OCI-LY1 (cell line): ENCODE results near the gene TAOK1.

Experiments used
- H2AFZ ChIP-seq: fragments of 200-600 bp; sonication (generic), shearing (Covaris generic); 2 replicates; pipeline ENCODE4 v1.6.0; 2014; ENCODE audit warnings: antibody characterized with exemption, mild to moderate bottlenecking, low read length
- H3F3A ChIP-seq: fragments of 200-600 bp; sonication (generic), shearing (Covaris generic); 2 replicates; pipeline ENCODE4 v1.6.0; 2014; ENCODE audit warnings: mild to moderate bottlenecking, antibody characterized with exemption, low read length, moderate library complexity; ENCODE audit not compliant: insufficient read depth
- H3K27ac ChIP-seq: fragments of 200-600 bp; sonication (generic); 2 replicates; pipeline ENCODE4 v1.5.1; 2014; ENCODE audit warnings: low read length, mixed run types, mild to moderate bottlenecking, low read depth; ENCODE audit not compliant: poor library complexity, severe bottlenecking
- H3K27me3 ChIP-seq: fragments of 200-600 bp; sonication (generic); 2 replicates; pipeline ENCODE4 v1.6.0; 2014; ENCODE audit warnings: antibody characterized with exemption, mild to moderate bottlenecking, low read length, moderate library complexity; ENCODE audit not compliant: insufficient read depth
- H3K36me3 ChIP-seq: fragments of 200-600 bp; sonication (generic); 2 replicates; pipeline ENCODE4 v1.6.1; 2014; ENCODE audit warnings: mild to moderate bottlenecking, antibody characterized with exemption, low read length, moderate library complexity, mixed read lengths; ENCODE audit not compliant: insufficient read depth
- H3K4me1 ChIP-seq: fragments of 200-600 bp; sonication (generic); 2 replicates; pipeline ENCODE4 v1.5.1; 2014; ENCODE audit warnings: mild to moderate bottlenecking, low read length, moderate library complexity; ENCODE audit not compliant: insufficient read depth, severe bottlenecking
- H3K4me2 ChIP-seq: fragments of 200-600 bp; sonication (generic), shearing (Covaris generic); 2 replicates; pipeline ENCODE4 v1.6.1; 2014; ENCODE audit warnings: low read length
- H3K4me3 ChIP-seq: fragments of 200-600 bp; sonication (generic); 2 replicates; pipeline ENCODE4 v1.5.1; 2014; ENCODE audit warnings: low read length, low read depth, mild to moderate bottlenecking, mixed read lengths; ENCODE audit not compliant: poor library complexity, severe bottlenecking
- H3K79me2 ChIP-seq: fragments of 200-600 bp; shearing (Covaris generic); 2 replicates; pipeline ENCODE4 v1.6.1; 2016; ENCODE audit warnings: mixed run types, low read length, mixed read lengths; ENCODE audit not compliant: insufficient read depth
- H3K9ac ChIP-seq: fragments of 200-600 bp; sonication (generic), shearing (Covaris generic); 2 replicates; pipeline ENCODE4 v1.6.1; 2014; ENCODE audit warnings: mild to moderate bottlenecking, low read length, mixed read lengths
- H3K9me2 ChIP-seq: fragments of 200-600 bp; sonication (generic), shearing (Covaris generic); 2 replicates; pipeline ENCODE4 v1.6.1; 2014; ENCODE audit warnings: low read depth, mild to moderate bottlenecking, low read length, mixed read lengths
- H3K9me3 ChIP-seq: fragments of 200-600 bp; shearing (Covaris generic); 2 replicates; pipeline ENCODE4 v1.6.1; 2014; ENCODE audit warnings: low read length, mixed read lengths
- H4K20me1 ChIP-seq: fragments of 200-600 bp; sonication (generic), shearing (Covaris generic); 2 replicates; pipeline ENCODE4 v1.6.0; 2016; ENCODE audit warnings: mild to moderate bottlenecking, low read length; ENCODE audit not compliant: insufficient read depth
- EZH2 ChIP-seq: fragments of 200-600 bp; sonication (generic), shearing (Covaris generic); IDR thresholded peaks from 2 replicates; pipeline ENCODE4 v1.8.0; 2017; ENCODE audit warnings: borderline replicate concordance, mixed run types, mild to moderate bottlenecking, antibody characterized with exemption, low read length, moderate library complexity, mixed read lengths
- TF ChIP-seq, protein P1 (sequence below): fragments of 200-600 bp; sonication (generic), shearing (Covaris generic); IDR thresholded peaks from 2 replicates; pipeline ENCODE4 v1.5.1; 2017; ENCODE audit warnings: mild to moderate bottlenecking, antibody characterized with exemption, low read length, moderate library complexity, mixed read lengths

TAOK1 gene

DNA sequence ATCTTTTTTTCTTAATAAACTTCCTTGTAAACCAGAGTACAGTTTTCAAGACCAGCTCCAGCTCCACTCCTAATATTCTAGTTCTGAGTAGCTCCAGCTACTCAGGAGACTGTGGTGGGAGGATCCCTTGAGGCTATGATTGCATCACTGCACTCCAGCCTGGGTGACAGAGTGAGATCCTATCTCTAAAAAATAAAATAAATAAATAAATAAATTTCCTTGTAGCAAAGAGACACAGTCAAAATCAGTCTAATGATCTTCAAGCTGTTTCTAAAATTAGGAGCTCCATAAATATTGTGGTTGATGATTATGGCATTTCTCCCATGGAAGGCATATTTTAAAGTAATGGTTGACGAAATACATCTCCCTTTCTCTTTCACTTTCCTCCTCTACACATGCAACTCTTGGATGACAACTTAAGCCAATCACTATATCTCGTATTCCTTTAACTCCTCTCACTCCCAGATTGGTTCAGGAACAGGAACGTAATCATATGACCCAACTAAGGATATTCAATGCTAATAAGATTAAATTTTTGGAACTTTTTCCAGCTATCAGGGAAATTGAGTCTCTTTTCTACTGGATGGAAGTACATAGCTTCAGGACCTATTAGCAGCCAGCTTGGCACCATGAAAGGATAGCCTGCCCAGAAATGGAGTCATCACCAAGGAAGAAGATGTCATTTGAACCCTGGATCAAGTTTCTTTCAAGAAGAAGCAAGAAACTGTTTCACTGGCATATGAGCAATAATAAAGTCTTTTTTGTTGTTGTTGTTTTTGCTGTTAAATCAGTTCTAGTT, 42.1 kb upstream of the TAOK1 start:
- Histone ChIP-seq H3K79me2 (no peaks in the 10 kb centered on the region), H3K4me2 (no peak overlapping the region), H3K9ac (no peak overlapping the region), H3F3A (no peaks in the 10 kb centered on the region), H3K27me3 (no peaks in the 10 kb centered on the region), H2AFZ (no peak overlapping the region), H3K4me3 (no peak overlapping the region), H3K27ac (no peak overlapping the region), H3K9me3 (no peaks in the 10 kb centered on the region), H3K9me2 (no peaks in the 10 kb centered on the region), H3K4me1 (no peaks in the 10 kb centered on the region), H4K20me1 (no peaks in the 10 kb centered on the region), H3K36me3 (no peaks in the 10 kb centered on the region)
- no peak for TF ChIP-seq EZH2
- TF ChIP-seq, protein P1, sequence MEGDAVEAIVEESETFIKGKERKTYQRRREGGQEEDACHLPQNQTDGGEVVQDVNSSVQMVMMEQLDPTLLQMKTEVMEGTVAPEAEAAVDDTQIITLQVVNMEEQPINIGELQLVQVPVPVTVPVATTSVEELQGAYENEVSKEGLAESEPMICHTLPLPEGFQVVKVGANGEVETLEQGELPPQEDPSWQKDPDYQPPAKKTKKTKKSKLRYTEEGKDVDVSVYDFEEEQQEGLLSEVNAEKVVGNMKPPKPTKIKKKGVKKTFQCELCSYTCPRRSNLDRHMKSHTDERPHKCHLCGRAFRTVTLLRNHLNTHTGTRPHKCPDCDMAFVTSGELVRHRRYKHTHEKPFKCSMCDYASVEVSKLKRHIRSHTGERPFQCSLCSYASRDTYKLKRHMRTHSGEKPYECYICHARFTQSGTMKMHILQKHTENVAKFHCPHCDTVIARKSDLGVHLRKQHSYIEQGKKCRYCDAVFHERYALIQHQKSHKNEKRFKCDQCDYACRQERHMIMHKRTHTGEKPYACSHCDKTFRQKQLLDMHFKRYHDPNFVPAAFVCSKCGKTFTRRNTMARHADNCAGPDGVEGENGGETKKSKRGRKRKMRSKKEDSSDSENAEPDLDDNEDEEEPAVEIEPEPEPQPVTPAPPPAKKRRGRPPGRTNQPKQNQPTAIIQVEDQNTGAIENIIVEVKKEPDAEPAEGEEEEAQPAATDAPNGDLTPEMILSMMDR = no peak

DNA sequence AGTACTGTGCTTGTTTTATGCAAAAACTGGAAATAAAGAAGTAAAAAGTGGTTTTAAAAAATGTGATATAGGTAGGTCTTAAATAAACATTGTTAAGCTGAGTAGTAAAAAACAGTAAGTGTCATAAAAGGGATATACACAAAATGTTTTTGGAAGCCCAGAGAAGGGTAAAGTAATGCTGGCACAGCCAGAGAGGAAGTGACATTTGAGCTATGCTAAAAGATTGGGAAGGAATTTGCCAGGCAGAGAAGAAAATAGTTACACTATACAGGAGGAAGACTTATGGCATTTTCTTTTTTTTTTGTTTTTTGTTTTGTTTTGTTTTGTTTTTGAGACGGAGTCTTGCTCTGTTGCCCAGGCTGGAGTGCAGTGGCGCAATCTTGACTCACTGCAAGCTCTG, 40.8 kb upstream of the TAOK1 start:
- no peaks in the 10 kb centered on the region for H3K79me2 ChIP-seq
- no peaks in the 10 kb centered on the region for H4K20me1 ChIP-seq
- H3K4me3 ChIP-seq = no peak overlapping the region
- H3K9me3 ChIP-seq = no peaks in the 10 kb centered on the region
- no peak overlapping the region for H2AFZ ChIP-seq
- TF ChIP-seq EZH2 = no peak
- TF ChIP-seq, protein P1 = no peak
- H3K4me2 ChIP-seq = no peak overlapping the region
- H3K27ac ChIP-seq = no peak overlapping the region
- no peaks in the 10 kb centered on the region for H3K9me2 ChIP-seq
- no peaks in the 10 kb centered on the region for H3K4me1 ChIP-seq
- H3K9ac ChIP-seq = no peak overlapping the region
- no peaks in the 10 kb centered on the region for H3F3A ChIP-seq
- H3K27me3 ChIP-seq = no peaks in the 10 kb centered on the region
- no peaks in the 10 kb centered on the region for H3K36me3 ChIP-seq

DNA sequence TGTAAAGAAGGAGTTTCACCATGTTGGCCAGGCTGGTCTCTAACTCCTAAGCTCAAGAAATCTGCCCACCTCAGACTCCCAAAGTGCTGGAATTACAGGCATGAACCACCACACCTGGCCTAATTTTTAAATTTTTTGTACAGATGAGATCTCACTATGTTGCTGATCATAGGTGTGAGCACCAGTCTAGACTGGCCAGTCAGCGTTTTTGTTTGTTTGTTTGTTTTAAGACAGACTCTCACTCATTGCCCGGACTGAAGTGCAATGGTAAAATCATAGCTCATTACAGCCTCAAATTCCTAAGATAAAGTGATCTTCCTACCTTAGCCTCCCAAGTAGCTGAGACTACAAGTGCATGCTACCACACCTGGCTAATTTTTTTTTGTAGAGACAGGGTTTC, 38.0 kb upstream of the TAOK1 start:
- Histone ChIP-seq H3K9me3 (no peaks in the 10 kb centered on the region), H4K20me1 (no peaks in the 10 kb centered on the region), H3K4me2 (no peak overlapping the region), H3F3A (no peaks in the 10 kb centered on the region), H3K27me3 (no peaks in the 10 kb centered on the region), H3K4me1 (no peaks in the 10 kb centered on the region), H2AFZ (no peak overlapping the region), H3K27ac (no peak overlapping the region), H3K79me2 (no peaks in the 10 kb centered on the region), H3K9ac (no peak overlapping the region), H3K4me3 (no peak overlapping the region), H3K9me2 (no peaks in the 10 kb centered on the region), H3K36me3 (no peaks in the 10 kb centered on the region)
- TF ChIP-seq EZH2 = no peak
- TF ChIP-seq, protein P1 = no peak
